Measurements from ENCODE around the gene ZBTB20. TPM values are rescaled to one million over a fixed set of nuclear protein-coding genes. Genes with fewer than 3 reads are reported as not detected.

Gene ZBTB20
- total RNA-seq, 1 donor from 2014 or later: 91.2 TPM

GRCh38 chr3:114411811-114412803, 735.0 kb downstream of the ZBTB20 start:
- peaks cover 45% of the 10 kb centered on the region for H3K4me1 Mint-ChIP-seq
- intact Hi-C loops (cut with micrococcal nuclease): no loop called here
- no peaks in the 10 kb centered on the region for H3K27me3 Mint-ChIP-seq
- H3K27ac Mint-ChIP-seq: no peak overlapping the region
- POLR2A ChIA-PET: no interaction called here
- ATAC-seq (ENCODE audit: low read depth) (peak; percentile 56), DNase-seq (no peak)
- H3K4me3 Mint-ChIP-seq: no peak overlapping the region
- H3K9me3 Mint-ChIP-seq: no peaks in the 10 kb centered on the region
- CTCF ChIA-PET: no interaction called here
- H3K36me3 Mint-ChIP-seq (ENCODE audit: low read depth): peaks cover 12% of the 10 kb centered on the region
- no peak for TF ChIP-seq CTCF (IDR thresholded peaks at IDR 0.05)

GRCh38 chr3:114411190-114411668, 735.9 kb downstream of the ZBTB20 start:
- CTCF ChIA-PET: interaction anchor here (0.6 kb wide), 1 partner anchor 43 kb away, joined by 3 read pairs; no protein-coding TSS in a partner anchor
- POLR2A ChIA-PET: interaction anchor here (0.5 kb wide), 1 partner anchor 183 kb away, joined by 3 read pairs; no protein-coding TSS in a partner anchor
- no peak for ATAC-seq (ENCODE audit: low read depth)
- Mint-ChIP-seq H3K27me3 (no peaks in the 10 kb centered on the region), H3K4me1 (peaks cover 46% of the 10 kb centered on the region), H3K9me3 (no peaks in the 10 kb centered on the region), H3K27ac (no peak overlapping the region), H3K36me3 (ENCODE audit: low read depth) (peaks cover 10% of the 10 kb centered on the region), H3K4me3 (no peak overlapping the region)
- no peak for DNase-seq
- intact Hi-C loops (cut with micrococcal nuclease): no loop called here
- no peak for TF ChIP-seq CTCF (IDR thresholded peaks at IDR 0.05)

- H3K9me3 Mint-ChIP-seq: no peaks in the 10 kb centered on the region
- no peak for TF ChIP-seq CTCF (IDR thresholded peaks at IDR 0.05)
- H3K4me1 Mint-ChIP-seq: peaks cover 55% of the 10 kb centered on the region
- no peaks in the 10 kb centered on the region for H3K27me3 Mint-ChIP-seq
- ATAC-seq (ENCODE audit: low read depth) (no peak), DNase-seq (no peak)
- peaks cover 10% of the 10 kb centered on the region for H3K36me3 Mint-ChIP-seq (ENCODE audit: low read depth)
- ChIA-PET CTCF (interaction anchor here (0.9 to 2.4 kb wide), 3 partner anchors 9 to 39 kb away, joined by 4 to 11 read pairs (median 5); no protein-coding TSS in a partner anchor), POLR2A (interaction anchor here (0.7 to 1.7 kb wide), 4 partner anchors 11 to 684 kb away, joined by 4 to 11 read pairs (median 4); no protein-coding TSS in a partner anchor)
- no peak overlapping the region for H3K4me3 Mint-ChIP-seq
- H3K27ac Mint-ChIP-seq: peak overlapping the region; percentile 7
- intact Hi-C loops (cut with micrococcal nuclease): no loop called here
Observed at GRCh38 chr3:114408736-114409670, 738.1 kb downstream of the ZBTB20 start.

GRCh38 chr3:114406922-114407321, 740.2 kb downstream of the ZBTB20 start:
- H3K9me3 Mint-ChIP-seq: no peaks in the 10 kb centered on the region

More at GRCh38 chr3:114406922-114407321, 740.2 kb downstream of the ZBTB20 start:
- no peak for DNase-seq
- no peak for TF ChIP-seq CTCF (IDR thresholded peaks at IDR 0.05)
- intact Hi-C loops (cut with micrococcal nuclease): no loop called here
- Mint-ChIP-seq H3K4me1 (peaks cover 39% of the 10 kb centered on the region), H3K36me3 (ENCODE audit: low read depth) (peaks cover 13% of the 10 kb centered on the region), H3K4me3 (no peak overlapping the region), H3K27me3 (no peaks in the 10 kb centered on the region), H3K27ac (no peak overlapping the region)
- ChIA-PET POLR2A (no interaction called here), CTCF (no interaction called here)
- no peak for ATAC-seq (ENCODE audit: low read depth)
